NCI-H2107 treated with DMSO at 0.1 percent for 48 hours (cell line): ENCODE measurements around the gene PRKCE.

Experiments
- DNase-seq: peaks from one replicate; lab custom pipeline; 2025; ENCODE audit not compliant: unreplicated experiment; lab: John Stamatoyannopoulos, UW

PRKCE gene

GRCh38 chr2:46157072-46157965 lies 505.8 kb downstream of the PRKCE start:
- DNase-seq, result no peak

GRCh38 chr2:46157966-46158310 lies 506.5 kb downstream of the PRKCE start:
- DNase-seq, result no peak

- no peak for DNase-seq
Observed at GRCh38 chr2:46158661-46159060, 507.2 kb downstream of the PRKCE start.

- DNase-seq, result no peak
Observed at GRCh38 chr2:46160326-46160725, 508.9 kb downstream of the PRKCE start.

- DNase-seq, result no peak
Observed at GRCh38 chr2:46161315-46161714, 509.8 kb downstream of the PRKCE start.

- no peak for DNase-seq
Observed at GRCh38 chr2:46161911-46162310, 510.4 kb downstream of the PRKCE start.

- DNase-seq, result no peak
Observed at GRCh38 chr2:46162329-46163097, 511.0 kb downstream of the PRKCE start.

- DNase-seq, result no peak
Observed at GRCh38 chr2:46163098-46163430, 511.6 kb downstream of the PRKCE start.

- DNase-seq, result no peak
Observed at GRCh38 chr2:46163804-46164528, 512.5 kb downstream of the PRKCE start.

GRCh38 chr2:46164529-46165301 lies 513.2 kb downstream of the PRKCE start:
- DNase-seq, result no peak

GRCh38 chr2:46165916-46166315 lies 514.4 kb downstream of the PRKCE start:
- DNase-seq, result no peak

GRCh38 chr2:46167406-46167805 lies 515.9 kb downstream of the PRKCE start:
- no peak for DNase-seq

- DNase-seq, result no peak
Observed at GRCh38 chr2:46167924-46168323, 516.4 kb downstream of the PRKCE start.

GRCh38 chr2:46169467-46169866 lies 518.0 kb downstream of the PRKCE start:
- no peak for DNase-seq

- DNase-seq, result no peak
Observed at GRCh38 chr2:46170026-46170425, 518.6 kb downstream of the PRKCE start.

GRCh38 chr2:46170611-46171350 lies 519.3 kb downstream of the PRKCE start:
- DNase-seq, result no peak

GRCh38 chr2:46171411-46171953 lies 520.0 kb downstream of the PRKCE start:
- DNase-seq, result peak; percentile 66

- DNase-seq, result no peak
Observed at GRCh38 chr2:46171996-46172546, 520.6 kb downstream of the PRKCE start.

GRCh38 chr2:46173030-46173429 lies 521.6 kb downstream of the PRKCE start:
- DNase-seq, result no peak
